Measurements from ENCODE around the gene NADSYN1.

DNA sequence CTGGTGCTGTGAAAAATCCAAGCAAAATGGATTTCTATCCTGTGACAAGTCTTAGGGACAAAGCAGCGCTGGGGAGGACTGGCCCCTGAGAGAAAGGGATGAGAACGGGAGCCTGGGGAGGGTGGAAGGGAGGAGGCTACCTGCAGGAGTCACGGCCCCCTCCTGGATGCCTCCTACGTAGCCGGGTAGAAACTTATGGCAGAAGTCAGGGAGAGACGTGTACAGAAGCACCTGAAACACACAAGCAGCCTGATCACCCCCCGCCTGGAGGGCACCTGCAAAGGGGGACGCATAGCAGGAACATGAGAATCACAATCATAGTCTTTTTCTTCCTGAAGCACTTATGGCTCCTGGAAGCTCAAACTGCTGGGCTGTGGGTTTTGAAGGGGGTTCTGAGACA is 10.9 kb upstream of the NADSYN1 start:
- no peak for TF ChIP-seq POLR2A (IDR thresholded peaks at IDR 0.05)
- TF ChIP-seq CTCF (IDR thresholded peaks at IDR 0.05): no peak
